Measurements from ENCODE around the gene ABCC8. TPM values are rescaled to one million over a fixed set of nuclear protein-coding genes. Genes with fewer than 3 reads are reported as not detected.
A peak's percentile ranks its signal among the peaks of the same experiment; 100 is the strongest.
"Not testable (repeated sequence)": the region's sequence is repeated elsewhere in the genome, so short reads cannot be mapped to it uniquely, and the experiment has no call there.

ABCC8 gene
- total and polyA plus RNA-seq, 4 experiments from 2014 or later: not detected

DNA sequence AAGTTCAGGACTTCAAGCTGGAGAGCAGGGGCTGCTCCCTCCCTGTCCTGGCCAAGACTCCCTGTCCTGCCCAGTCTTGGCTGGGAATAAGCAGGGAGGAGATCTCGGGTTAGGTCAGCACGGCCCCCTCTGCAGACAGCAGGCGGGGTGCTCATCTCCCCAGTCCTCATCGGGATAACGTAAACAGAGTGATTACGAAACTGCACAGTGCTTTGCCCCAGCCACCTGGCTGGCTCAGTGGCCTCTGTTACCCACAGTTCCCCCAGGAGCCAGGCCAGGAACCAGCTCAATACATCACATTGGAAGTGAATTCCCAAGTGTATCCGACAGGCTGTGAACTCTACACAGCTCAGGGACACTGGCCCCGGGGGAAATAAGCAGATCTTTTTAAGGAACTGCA lies 45.5 kb downstream of the ABCC8 start:
- no peaks in the 10 kb centered on the region for H3K27me3 ChIP-seq (ENCODE audit: insufficient read depth, low read length)
- Mint-ChIP-seq H3K27me3 (peaks cover 1 to 4% of the 10 kb centered on the region in 2 donors), H3K27ac (no peak overlapping the region), H3K4me3 (no peak overlapping the region), H3K36me3 (no peaks in the 10 kb centered on the region), H3K9me3 (no peaks in the 10 kb centered on the region), H3K4me1 (no peaks in the 10 kb centered on the region)
- no peaks in the 10 kb centered on the region for H3K36me3 ChIP-seq (ENCODE audit: insufficient read depth, low read length)
- ChIA-PET CTCF (ENCODE audit: partially characterized antibody) (no interaction called here), POLR2A (ENCODE audit: partially characterized antibody) (no interaction called here)
- intact Hi-C loops (cut with micrococcal nuclease): no loop called here
- DNase-seq: no peak
- no peaks in the 10 kb centered on the region for H3K4me1 ChIP-seq (ENCODE audit: insufficient read depth, low read length)
- no peaks in the 10 kb centered on the region for H3K9me3 ChIP-seq (ENCODE audit: control insufficient read depth in 1 of 2, low read length in 2 of 2)
- H3K27ac ChIP-seq (ENCODE audit: low read depth, low read length): no peak overlapping the region
- no peak overlapping the region for H3K4me3 ChIP-seq (ENCODE audit: low read length in 2 of 2)

DNA sequence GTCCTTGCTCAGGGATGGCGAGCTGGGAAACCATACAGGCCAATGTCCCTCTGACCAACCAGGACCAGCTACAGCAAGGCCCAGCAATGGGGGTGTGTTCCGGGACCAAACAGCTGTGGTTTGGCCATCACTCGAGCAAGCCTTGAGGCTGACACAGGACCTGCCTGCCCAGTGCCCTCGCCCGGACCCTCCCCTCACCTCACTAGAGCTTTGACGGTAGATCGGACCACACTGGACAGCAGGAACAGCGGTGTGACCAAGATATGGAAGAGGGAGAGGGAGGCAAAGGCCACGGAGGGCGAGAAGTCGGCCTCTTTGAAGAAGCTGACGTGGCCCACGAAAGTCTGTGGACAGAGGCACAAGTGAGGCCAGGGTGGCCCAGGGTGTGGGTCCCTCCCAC lies 46.0 kb downstream of the ABCC8 start:
- Mint-ChIP-seq H3K9me3 (no peaks in the 10 kb centered on the region), H3K4me3 (no peak overlapping the region), H3K36me3 (no peaks in the 10 kb centered on the region), H3K27ac (no peak overlapping the region), H3K4me1 (no peaks in the 10 kb centered on the region), H3K27me3 (peaks cover 1 to 4% of the 10 kb centered on the region in 2 donors)
- POLR2A ChIA-PET (ENCODE audit: partially characterized antibody): no interaction called here
- H3K4me3 ChIP-seq (ENCODE audit: low read length in 2 of 2): no peak overlapping the region
- H3K4me1 ChIP-seq (ENCODE audit: insufficient read depth, low read length): no peaks in the 10 kb centered on the region
- H3K36me3 ChIP-seq (ENCODE audit: insufficient read depth, low read length): no peaks in the 10 kb centered on the region
- CTCF ChIA-PET (ENCODE audit: partially characterized antibody): no interaction called here
- H3K27ac ChIP-seq (ENCODE audit: low read depth, low read length): no peak overlapping the region
- H3K27me3 ChIP-seq (ENCODE audit: insufficient read depth, low read length): no peaks in the 10 kb centered on the region
- no peaks in the 10 kb centered on the region for H3K9me3 ChIP-seq (ENCODE audit: control insufficient read depth in 1 of 2, low read length in 2 of 2)
- intact Hi-C loops (cut with micrococcal nuclease): no loop called here
- no peak for DNase-seq

GRCh38 chr11:17428925-17429324 lies 47.7 kb downstream of the ABCC8 start:
- no peak overlapping the region for H3K4me3 Mint-ChIP-seq
- no peaks in the 10 kb centered on the region for H3K36me3 Mint-ChIP-seq
- intact Hi-C loops (cut with micrococcal nuclease): no loop called here

GRCh38 chr11:17428261-17428660 lies 48.4 kb downstream of the ABCC8 start:
- peaks cover 0 to 3% (median 0%) of the 10 kb centered on the region in 8 donors for H3K9me3 Mint-ChIP-seq
- Histone ChIP-seq H3K4me3 (ENCODE audit: low read length in 2 of 2) (no peak overlapping the region), H3K27ac (ENCODE audit: low read depth, low read length) (no peak overlapping the region), H3K27me3 (ENCODE audit: insufficient read depth, low read length) (no peaks in the 10 kb centered on the region), H3K9me3 (ENCODE audit: control insufficient read depth in 1 of 2, low read length in 2 of 2) (no peaks in the 10 kb centered on the region), H3K36me3 (ENCODE audit: insufficient read depth, low read length) (no peaks in the 10 kb centered on the region), H3K4me1 (ENCODE audit: insufficient read depth, low read length) (no peaks in the 10 kb centered on the region)
- POLR2A ChIA-PET (ENCODE audit: partially characterized antibody): no interaction called here
- H3K27ac Mint-ChIP-seq: no peak overlapping the region
- peaks cover 1 to 8% of the 10 kb centered on the region in 2 donors for H3K27me3 Mint-ChIP-seq
- CTCF ChIA-PET (ENCODE audit: partially characterized antibody): no interaction called here
- intact Hi-C loops (cut with micrococcal nuclease): no loop called here
- no peak overlapping the region for H3K4me3 Mint-ChIP-seq
- no peak for DNase-seq
- no peaks in the 10 kb centered on the region for H3K36me3 Mint-ChIP-seq
- no peaks in the 10 kb centered on the region for H3K4me1 Mint-ChIP-seq

More at GRCh38 chr11:17428925-17429324, 47.7 kb downstream of the ABCC8 start:
- Histone ChIP-seq H3K4me3 (ENCODE audit: low read length in 2 of 2) (no peak overlapping the region), H3K4me1 (ENCODE audit: insufficient read depth, low read length) (no peaks in the 10 kb centered on the region), H3K9me3 (ENCODE audit: control insufficient read depth in 1 of 2, low read length in 2 of 2) (no peaks in the 10 kb centered on the region), H3K27ac (ENCODE audit: low read depth, low read length) (no peak overlapping the region), H3K36me3 (ENCODE audit: insufficient read depth, low read length) (no peaks in the 10 kb centered on the region), H3K27me3 (ENCODE audit: insufficient read depth, low read length) (no peaks in the 10 kb centered on the region)
- Mint-ChIP-seq H3K27ac (no peak overlapping the region), H3K9me3 (no peaks in the 10 kb centered on the region), H3K4me1 (no peaks in the 10 kb centered on the region), H3K27me3 (peaks cover 1 to 8% of the 10 kb centered on the region in 2 donors)
- ChIA-PET POLR2A (ENCODE audit: partially characterized antibody) (no interaction called here), CTCF (ENCODE audit: partially characterized antibody) (interaction anchor here (0.9 kb wide), 1 partner anchor 199 kb away, joined by 3 read pairs; no protein-coding TSS in a partner anchor)
- no peak for DNase-seq

GRCh38 chr11:17426233-17426632 lies 50.4 kb downstream of the ABCC8 start:
- H3K27me3 ChIP-seq (ENCODE audit: insufficient read depth, low read length); H3K36me3 Mint-ChIP-seq; H3K4me1 ChIP-seq (ENCODE audit: insufficient read depth, low read length); DNase-seq; POLR2A ChIA-PET (ENCODE audit: partially characterized antibody); H3K36me3 ChIP-seq (ENCODE audit: insufficient read depth, low read length); H3K27ac Mint-ChIP-seq; H3K4me3 Mint-ChIP-seq; H3K4me1 Mint-ChIP-seq; intact Hi-C loops (cut with micrococcal nuclease); H3K4me3 ChIP-seq (ENCODE audit: low read length in 2 of 2); H3K9me3 ChIP-seq (ENCODE audit: control insufficient read depth in 1 of 2, low read length in 2 of 2); H3K9me3 Mint-ChIP-seq; CTCF ChIA-PET (ENCODE audit: partially characterized antibody); H3K27ac ChIP-seq (ENCODE audit: low read depth, low read length): not testable (repeated sequence)
- peaks cover 5 to 19% of the 10 kb centered on the region in 2 donors for H3K27me3 Mint-ChIP-seq

DNA sequence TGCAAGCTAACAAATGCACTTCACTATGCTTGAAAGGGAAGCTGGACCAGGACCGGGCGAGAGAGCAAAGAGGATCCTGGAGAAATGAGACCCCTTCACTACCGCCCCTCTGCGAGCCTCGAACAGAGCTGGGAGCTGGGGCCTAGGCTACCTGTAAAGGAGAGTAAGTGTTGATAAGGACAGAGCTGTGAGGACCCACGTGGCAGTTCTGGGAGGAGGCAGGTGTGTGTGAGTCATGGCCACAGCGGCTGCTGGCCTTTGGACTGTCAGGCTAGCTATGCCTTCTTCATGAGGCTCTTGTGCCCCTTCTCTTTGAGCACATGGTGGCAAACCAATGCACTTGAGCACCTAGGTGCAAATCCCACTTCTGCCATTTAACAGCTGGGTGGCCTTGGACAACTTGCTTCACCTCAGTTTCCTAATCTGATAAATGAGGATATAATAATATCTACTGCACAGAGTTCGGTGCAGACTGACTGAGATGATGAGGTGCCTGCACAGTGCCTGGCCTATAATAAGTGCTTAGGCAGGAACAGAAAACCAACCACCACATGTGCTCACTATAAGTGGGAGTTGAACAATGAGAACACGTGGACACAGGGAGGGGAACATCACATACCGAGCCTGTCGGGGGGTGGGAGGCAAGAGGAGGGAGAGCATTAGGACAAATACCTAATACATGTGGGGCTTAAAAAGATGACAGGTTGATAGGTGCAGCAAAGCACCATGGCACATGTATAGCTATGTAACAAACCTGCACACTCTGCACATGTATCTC lies 52.9 kb downstream of the ABCC8 start:
- ChIA-PET POLR2A (ENCODE audit: partially characterized antibody) (no interaction called here), CTCF (ENCODE audit: partially characterized antibody) (no interaction called here)
- H3K4me1 ChIP-seq (ENCODE audit: insufficient read depth, low read length): no peaks in the 10 kb centered on the region
- no peak for DNase-seq
- H3K9me3 ChIP-seq (ENCODE audit: control insufficient read depth in 1 of 2, low read length in 2 of 2): no peaks in the 10 kb centered on the region
- no peaks in the 10 kb centered on the region for H3K27me3 ChIP-seq (ENCODE audit: insufficient read depth, low read length)
- Mint-ChIP-seq H3K27me3 (peaks cover 14 to 19% of the 10 kb centered on the region in 2 donors), H3K27ac (peak overlapping the region in 1 of 7 donors; percentile 9), H3K36me3 (no peaks in the 10 kb centered on the region), H3K9me3 (peaks cover 0 to 3% (median 0%) of the 10 kb centered on the region in 8 donors), H3K4me1 (no peaks in the 10 kb centered on the region), H3K4me3 (no peak overlapping the region)
- H3K36me3 ChIP-seq (ENCODE audit: insufficient read depth, low read length): no peaks in the 10 kb centered on the region
- H3K27ac ChIP-seq (ENCODE audit: low read depth, low read length): no peak overlapping the region
- H3K4me3 ChIP-seq (ENCODE audit: low read length in 2 of 2): no peak overlapping the region
- intact Hi-C loops (cut with micrococcal nuclease): no loop called here

GRCh38 chr11:17421781-17422180 lies 54.9 kb downstream of the ABCC8 start:
- no peaks in the 10 kb centered on the region for H3K36me3 ChIP-seq (ENCODE audit: insufficient read depth, low read length)
- Mint-ChIP-seq H3K4me1 (no peaks in the 10 kb centered on the region), H3K27me3 (peaks cover 20 to 35% of the 10 kb centered on the region in 2 donors), H3K36me3 (no peaks in the 10 kb centered on the region), H3K4me3 (no peak overlapping the region), H3K27ac (no peak overlapping the region), H3K9me3 (peaks cover 0 to 3% (median 0%) of the 10 kb centered on the region in 8 donors)
- no peak overlapping the region for H3K4me3 ChIP-seq (ENCODE audit: low read length in 2 of 2)
- POLR2A ChIA-PET (ENCODE audit: partially characterized antibody): no interaction called here
- no peaks in the 10 kb centered on the region for H3K9me3 ChIP-seq (ENCODE audit: control insufficient read depth in 1 of 2, low read length in 2 of 2)
- CTCF ChIA-PET (ENCODE audit: partially characterized antibody): interaction anchor here (1.6 kb wide), 1 partner anchor 37 kb away, joined by 6 read pairs; no protein-coding TSS in a partner anchor
- H3K27me3 ChIP-seq (ENCODE audit: insufficient read depth, low read length): no peaks in the 10 kb centered on the region
- DNase-seq: no peak
- intact Hi-C loops (cut with micrococcal nuclease): no loop called here
- no peaks in the 10 kb centered on the region for H3K4me1 ChIP-seq (ENCODE audit: insufficient read depth, low read length)
- H3K27ac ChIP-seq (ENCODE audit: low read depth, low read length): no peak overlapping the region
